ENCODE results near the gene ATP2B3.

The ATP2B3 gene

DNA sequence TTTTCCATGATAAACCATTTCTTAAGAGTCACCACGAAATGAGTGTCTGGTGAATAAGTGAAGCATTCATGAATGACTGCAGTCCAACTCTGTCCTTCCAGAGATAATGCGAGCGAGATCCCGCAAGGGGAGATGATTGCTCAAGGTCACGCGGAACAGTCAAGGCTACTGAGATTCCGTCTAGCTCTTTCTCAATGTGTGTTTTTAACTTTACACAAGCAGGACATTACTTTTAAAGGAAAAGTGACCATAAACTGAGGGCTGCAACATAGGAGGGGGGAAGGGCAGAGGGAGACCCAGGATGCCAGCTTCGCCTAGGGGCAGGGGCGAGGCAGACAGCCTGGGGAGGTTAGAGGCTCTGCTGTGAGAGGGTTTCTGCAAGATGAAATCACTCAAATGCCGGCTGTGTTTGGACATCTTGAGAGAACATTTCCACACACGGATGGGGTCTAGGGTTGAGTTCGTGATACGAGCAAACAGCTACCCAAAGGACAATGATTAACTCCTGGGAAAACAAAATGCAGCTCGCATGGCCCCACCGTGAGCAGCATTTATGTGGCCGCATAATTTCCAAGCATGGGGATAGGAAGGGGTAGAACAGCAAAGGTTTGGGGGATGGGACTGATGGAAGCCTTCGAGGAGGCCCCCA lies 105.3 kb downstream of the ATP2B3 start:
- Histone ChIP-seq H3K36me3 (ENCODE audit: insufficient read depth, low read length) (no peaks in the 10 kb centered on the region), H3K27me3 (ENCODE audit: insufficient read depth, low read length) (peaks cover 32% of the 10 kb centered on the region), H3K4me3 (ENCODE audit: low read length) (no peak overlapping the region), H3K4me1 (ENCODE audit: insufficient read depth, low read length) (no peaks in the 10 kb centered on the region), H3K9me3 (ENCODE audit: low read length) (no peaks in the 10 kb centered on the region), H2AFZ (ENCODE audit: low read depth, low read length) (no peak overlapping the region)

DNA sequence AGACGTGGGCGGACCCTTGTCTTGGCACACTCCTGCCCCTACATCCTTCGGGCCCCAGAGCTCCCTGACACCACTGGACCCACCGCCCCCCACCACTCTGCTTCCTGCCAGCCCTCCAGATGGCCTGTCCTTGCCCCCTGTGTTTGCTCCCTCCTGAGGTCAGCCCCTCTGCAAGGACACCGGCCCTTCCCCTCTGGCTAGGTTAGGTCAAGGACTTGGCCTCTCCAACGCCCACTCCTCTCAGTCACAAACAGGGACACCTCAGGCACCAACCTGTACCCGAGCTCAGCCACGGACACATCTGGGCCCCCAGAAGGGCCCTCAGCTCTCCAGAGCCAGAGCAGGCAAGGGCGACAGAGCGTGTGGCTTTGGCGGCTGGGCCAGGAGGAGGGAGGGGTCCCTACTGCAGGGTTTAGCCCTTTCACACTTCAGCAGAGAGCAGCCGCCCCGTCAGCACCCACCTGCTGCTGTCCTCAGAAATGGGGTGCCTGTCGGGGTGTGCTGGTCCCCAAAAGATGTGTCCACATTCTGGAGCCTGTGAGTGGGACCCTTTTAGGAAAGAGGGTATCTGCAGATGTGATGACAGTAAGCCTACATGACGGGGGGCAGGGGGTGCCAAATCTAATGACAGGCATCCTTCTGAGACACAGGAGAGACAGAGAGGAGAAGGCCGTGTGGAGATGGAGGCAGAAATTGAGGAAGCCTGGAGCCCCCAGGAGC lies 106.0 kb downstream of the ATP2B3 start:
- Histone ChIP-seq H3K27me3 (ENCODE audit: insufficient read depth, low read length) (peaks cover 26% of the 10 kb centered on the region), H3K4me3 (ENCODE audit: low read length) (no peak overlapping the region), H2AFZ (ENCODE audit: low read depth, low read length) (no peak overlapping the region), H3K36me3 (ENCODE audit: insufficient read depth, low read length) (no peaks in the 10 kb centered on the region), H3K4me1 (ENCODE audit: insufficient read depth, low read length) (no peaks in the 10 kb centered on the region), H3K9me3 (ENCODE audit: low read length) (no peaks in the 10 kb centered on the region)

DNA sequence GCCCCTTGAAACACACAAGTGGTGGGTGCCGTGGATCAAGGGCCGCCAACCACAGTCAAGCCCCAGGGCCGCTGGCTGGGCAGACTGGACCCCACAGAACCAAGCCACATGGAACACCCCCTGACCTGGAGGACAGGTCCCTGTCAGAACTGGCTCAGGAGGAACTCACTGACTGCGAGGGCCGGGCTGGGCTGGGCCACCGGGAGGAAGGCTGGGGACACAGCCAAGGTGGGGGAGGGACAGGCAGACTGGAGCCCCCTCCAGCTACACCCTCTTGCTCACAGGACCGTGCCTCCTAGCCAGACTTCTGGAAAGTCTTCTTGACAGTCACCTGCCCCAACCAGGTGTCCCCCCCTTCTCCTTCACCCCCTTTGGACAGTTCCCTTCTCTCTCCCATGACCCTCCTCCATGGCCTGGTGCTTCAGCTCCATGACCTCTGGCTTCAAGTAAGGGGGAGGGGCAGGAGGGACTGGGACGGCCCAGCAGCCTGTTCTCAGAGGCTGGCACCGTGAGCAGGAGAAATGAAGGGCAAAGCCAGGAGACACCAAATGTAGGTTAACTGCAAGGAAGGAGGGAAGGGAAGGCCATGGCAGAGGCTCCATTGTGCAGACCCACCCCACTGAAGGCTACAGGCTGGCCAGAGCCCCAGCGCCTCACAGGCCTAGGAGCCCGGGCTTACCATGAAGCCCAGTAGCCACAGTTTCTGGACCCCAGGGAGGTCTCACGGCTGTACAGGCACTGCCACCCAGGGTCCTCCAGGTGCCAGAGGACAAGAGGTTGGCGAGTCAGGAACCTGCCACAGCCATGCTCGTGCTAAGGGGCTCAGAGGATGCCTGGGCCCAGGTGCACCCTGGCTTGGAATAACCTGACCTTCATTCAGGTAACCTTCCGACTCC lies 107.0 kb downstream of the ATP2B3 start:
- Histone ChIP-seq H3K9me3 (ENCODE audit: low read length) (no peaks in the 10 kb centered on the region), H3K27me3 (ENCODE audit: insufficient read depth, low read length) (peaks cover 25% of the 10 kb centered on the region), H3K36me3 (ENCODE audit: insufficient read depth, low read length) (no peaks in the 10 kb centered on the region), H3K4me1 (ENCODE audit: insufficient read depth, low read length) (no peaks in the 10 kb centered on the region), H3K4me3 (ENCODE audit: low read length) (no peak overlapping the region), H2AFZ (ENCODE audit: low read depth, low read length) (no peak overlapping the region)

DNA sequence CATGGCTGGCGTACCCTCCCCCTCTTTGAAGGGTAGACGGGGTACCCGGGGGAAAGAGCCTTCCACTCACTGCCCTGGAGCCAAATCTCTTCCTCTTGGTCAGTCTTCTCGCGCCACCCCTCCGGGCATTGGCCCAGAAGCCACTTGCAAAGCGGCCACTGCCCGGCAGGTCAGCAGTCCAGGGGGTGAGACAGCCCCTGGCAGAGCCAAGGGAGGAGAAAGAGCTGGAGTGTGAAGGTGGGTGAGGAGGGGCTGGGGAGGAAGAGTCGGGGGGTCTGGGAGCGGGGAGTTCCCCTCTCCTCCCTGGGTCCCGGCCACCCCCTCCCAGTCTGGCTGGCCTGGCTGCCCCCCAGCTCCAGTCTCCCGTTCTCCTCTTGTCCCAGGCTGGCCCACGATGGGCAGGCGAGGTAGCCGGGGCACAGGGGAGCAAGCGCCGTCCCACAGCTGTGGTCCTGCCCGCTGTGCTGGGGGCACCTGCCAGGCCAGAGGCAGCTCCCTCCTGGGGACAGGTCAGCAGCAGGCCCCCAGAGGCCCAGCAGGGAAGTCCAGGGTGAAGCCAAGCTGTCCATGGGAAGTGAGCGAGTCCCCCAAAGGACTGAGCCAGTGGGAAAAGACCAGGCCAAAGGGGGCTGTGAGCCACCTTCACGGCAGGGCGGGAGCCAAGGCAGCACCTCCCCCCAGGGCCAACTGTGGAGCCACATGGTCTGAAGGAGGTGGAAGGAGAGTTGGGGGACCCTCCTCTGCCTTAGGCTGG lies 108.0 kb downstream of the ATP2B3 start:
- H3K27me3 ChIP-seq (ENCODE audit: insufficient read depth, low read length): peaks cover 28% of the 10 kb centered on the region
- H3K4me1 ChIP-seq (ENCODE audit: insufficient read depth, low read length): no peaks in the 10 kb centered on the region
- H2AFZ ChIP-seq (ENCODE audit: low read depth, low read length): no peak overlapping the region
- H3K4me3 ChIP-seq (ENCODE audit: low read length): no peak overlapping the region
- H3K36me3 ChIP-seq (ENCODE audit: insufficient read depth, low read length): no peaks in the 10 kb centered on the region
- no peaks in the 10 kb centered on the region for H3K9me3 ChIP-seq (ENCODE audit: low read length)

DNA sequence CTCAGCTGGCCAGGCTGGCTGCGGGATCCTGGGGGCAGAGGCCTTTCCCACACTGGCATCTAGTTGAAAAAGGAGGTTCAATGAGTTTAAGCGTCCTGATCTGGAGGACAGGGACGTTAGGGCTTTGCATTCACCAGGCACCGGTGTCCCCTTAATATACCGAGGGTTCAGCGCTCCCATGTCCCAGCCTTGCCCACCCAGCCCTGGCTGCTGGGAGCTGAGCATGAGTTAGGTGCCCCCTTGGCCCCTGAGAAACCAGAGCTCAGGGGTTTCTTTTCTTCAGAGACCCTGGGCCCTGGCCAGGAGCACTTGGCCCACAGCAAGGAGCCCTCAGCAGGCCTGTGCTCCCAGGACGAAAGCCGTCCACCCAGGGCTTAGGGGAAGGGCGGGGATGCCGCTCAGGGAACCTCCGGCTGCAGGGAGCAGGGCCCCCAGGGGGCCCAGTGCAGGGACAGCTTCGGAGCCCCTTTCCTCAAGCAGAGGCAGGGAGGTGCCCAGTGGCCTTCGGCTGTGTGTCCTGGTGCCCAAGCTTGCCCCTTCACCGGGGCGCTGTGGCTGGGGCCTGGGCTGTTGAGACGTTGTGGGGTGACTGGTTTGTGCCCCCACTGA lies 108.7 kb downstream of the ATP2B3 start:
- no peak overlapping the region for H2AFZ ChIP-seq (ENCODE audit: low read depth, low read length)
- H3K4me3 ChIP-seq (ENCODE audit: low read length): no peak overlapping the region
- H3K36me3 ChIP-seq (ENCODE audit: insufficient read depth, low read length): no peaks in the 10 kb centered on the region
- H3K9me3 ChIP-seq (ENCODE audit: low read length): peaks cover 1% of the 10 kb centered on the region
- H3K4me1 ChIP-seq (ENCODE audit: insufficient read depth, low read length): no peaks in the 10 kb centered on the region
- peaks cover 31% of the 10 kb centered on the region for H3K27me3 ChIP-seq (ENCODE audit: insufficient read depth, low read length)

DNA sequence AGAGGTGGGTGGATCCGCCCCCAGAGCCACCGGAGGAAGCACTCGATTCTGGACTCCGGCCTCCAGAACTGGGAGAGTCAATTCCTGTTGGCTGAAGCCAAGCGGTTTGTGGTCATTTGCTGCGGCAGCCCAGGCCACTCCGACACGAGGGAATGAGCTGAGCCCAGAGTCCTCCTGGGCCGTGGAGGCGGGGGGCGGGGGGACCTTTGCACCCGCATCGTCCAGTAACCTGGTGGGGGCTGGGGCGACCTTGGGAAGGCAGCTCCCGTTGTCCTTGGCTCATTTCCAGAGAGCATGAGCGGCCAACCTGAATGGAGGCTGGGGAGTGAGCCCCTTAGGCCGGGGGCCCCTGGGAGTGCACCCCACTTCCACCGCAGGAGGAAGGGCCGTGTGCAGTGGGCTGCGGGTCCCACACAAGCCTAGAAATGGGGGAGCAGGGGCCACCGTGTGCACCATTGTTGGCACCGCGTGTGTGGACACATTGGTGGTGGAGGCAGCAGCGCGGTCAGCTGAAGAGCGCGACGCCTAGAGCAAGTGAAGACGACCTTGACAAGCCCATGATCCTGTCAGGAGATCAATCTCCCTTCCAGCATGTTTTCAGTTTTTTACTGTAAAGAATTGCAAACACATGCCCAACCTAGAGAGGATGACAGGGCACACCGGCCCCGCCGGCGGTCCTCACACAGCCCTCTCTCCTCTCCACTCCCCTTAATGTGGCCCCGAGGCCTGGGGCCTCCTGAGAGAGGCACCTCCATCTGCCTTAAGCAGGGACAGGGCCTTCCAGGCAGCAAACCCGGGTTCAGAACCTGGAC lies 109.6 kb downstream of the ATP2B3 start:
- Histone ChIP-seq H3K4me3 (ENCODE audit: low read length) (no peak overlapping the region), H3K36me3 (ENCODE audit: insufficient read depth, low read length) (no peaks in the 10 kb centered on the region), H3K9me3 (ENCODE audit: low read length) (peaks cover 8% of the 10 kb centered on the region), H2AFZ (ENCODE audit: low read depth, low read length) (no peak overlapping the region), H3K4me1 (ENCODE audit: insufficient read depth, low read length) (no peaks in the 10 kb centered on the region), H3K27me3 (ENCODE audit: insufficient read depth, low read length) (peaks cover 31% of the 10 kb centered on the region)

DNA sequence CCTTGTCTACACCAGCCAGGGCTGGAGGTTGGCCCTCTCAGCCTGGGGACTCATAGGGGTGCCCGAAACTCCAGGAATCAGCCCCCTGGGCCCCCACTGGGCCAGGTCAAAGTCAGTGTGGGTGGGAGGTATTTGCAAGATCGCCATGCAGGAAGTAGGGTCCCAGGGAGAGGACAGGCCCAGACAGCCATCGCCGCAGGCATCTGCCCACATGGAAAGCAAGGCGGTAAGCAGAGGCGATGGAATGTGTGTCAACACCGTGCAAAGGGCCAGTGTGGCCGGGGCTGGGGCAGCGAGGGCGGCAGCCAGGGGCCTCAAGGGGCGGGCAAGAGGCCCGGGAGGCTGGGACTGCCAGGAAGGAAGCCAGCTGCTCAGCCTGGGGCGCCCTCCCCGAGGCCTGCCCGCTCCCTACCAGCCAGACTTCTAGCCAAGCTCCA lies 110.3 kb downstream of the ATP2B3 start:
- Histone ChIP-seq H3K9me3 (ENCODE audit: low read length) (peaks cover 8% of the 10 kb centered on the region), H3K27me3 (ENCODE audit: insufficient read depth, low read length) (peaks cover 28% of the 10 kb centered on the region)

DNA sequence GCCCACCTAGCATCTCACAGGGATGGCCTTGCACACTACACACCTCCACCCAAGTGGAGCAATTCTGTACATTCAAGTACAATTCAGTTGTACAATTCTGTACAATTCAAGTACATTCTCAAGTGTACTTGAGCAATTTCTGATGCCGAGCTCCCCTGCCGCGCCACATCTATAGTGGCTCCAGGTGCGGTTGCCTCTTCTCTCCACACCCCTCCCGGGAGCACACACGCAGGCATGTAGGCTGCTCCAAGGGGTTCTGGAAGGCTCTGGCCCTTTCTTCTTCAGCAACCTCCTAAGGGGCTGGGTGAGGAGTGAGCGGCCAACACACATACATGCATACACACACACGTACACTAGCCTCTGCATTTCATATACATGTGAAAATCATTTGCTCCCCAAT lies 110.7 kb downstream of the ATP2B3 start:
- Histone ChIP-seq H3K4me3 (ENCODE audit: low read length) (no peak overlapping the region), H2AFZ (ENCODE audit: low read depth, low read length) (no peak overlapping the region), H3K36me3 (ENCODE audit: insufficient read depth, low read length) (no peaks in the 10 kb centered on the region), H3K9me3 (ENCODE audit: low read length) (peaks cover 8% of the 10 kb centered on the region), H3K27me3 (ENCODE audit: insufficient read depth, low read length) (peaks cover 28% of the 10 kb centered on the region), H3K4me1 (ENCODE audit: insufficient read depth, low read length) (no peaks in the 10 kb centered on the region)

More for the DNA sequence above, 110.3 kb downstream of the ATP2B3 start:
- Histone ChIP-seq H3K4me1 (ENCODE audit: insufficient read depth, low read length) (no peaks in the 10 kb centered on the region), H2AFZ (ENCODE audit: low read depth, low read length) (no peak overlapping the region), H3K4me3 (ENCODE audit: low read length) (no peak overlapping the region), H3K36me3 (ENCODE audit: insufficient read depth, low read length) (no peaks in the 10 kb centered on the region)

DNA sequence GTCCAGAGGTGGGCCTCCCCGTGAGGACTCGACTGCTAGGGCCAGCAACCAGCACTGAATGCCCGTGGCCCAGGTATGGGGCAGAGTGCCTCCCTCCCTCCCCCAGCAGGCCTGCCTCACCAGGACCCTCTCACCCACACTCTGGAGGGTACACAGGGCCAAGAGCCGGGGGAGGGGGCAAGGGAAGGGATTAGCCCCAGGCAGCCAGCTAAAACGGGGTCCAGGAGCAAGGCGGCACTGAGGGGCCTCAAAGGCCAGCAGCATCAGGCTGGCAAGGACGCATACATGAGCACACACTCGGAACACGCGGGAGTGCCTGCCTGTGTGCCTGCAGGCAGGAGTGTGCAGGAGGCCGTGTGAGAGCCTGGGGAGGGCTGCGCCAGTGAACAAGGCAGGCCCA lies 111.2 kb downstream of the ATP2B3 start:
- H3K9me3 ChIP-seq (ENCODE audit: low read length): peaks cover 8% of the 10 kb centered on the region

DNA sequence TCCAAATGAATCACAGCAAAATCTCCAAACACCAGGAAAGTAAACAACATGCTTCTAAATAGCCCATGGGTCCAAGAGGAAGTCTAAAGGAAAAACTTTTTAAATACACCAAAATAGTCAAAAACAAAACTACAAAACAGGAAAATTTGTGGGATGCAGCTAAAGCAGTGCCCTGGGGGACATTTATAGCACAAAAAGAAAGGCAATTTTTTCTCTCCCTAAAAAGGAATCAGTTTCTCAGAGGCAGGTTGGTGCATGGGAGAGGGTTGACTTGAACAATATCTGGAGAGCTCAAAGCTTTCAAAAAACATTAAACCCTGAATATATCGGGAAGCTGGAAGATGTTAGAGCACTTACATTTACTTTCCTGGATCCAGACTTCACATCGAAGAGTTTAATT lies 113.9 kb downstream of the ATP2B3 start:
- Histone ChIP-seq H2AFZ (ENCODE audit: low read depth, low read length) (no peak overlapping the region), H3K27me3 (ENCODE audit: insufficient read depth, low read length) (peaks cover 29% of the 10 kb centered on the region)

More for the DNA sequence above, 111.2 kb downstream of the ATP2B3 start:
- Histone ChIP-seq H3K36me3 (ENCODE audit: insufficient read depth, low read length) (no peaks in the 10 kb centered on the region), H3K27me3 (ENCODE audit: insufficient read depth, low read length) (peaks cover 25% of the 10 kb centered on the region), H3K4me1 (ENCODE audit: insufficient read depth, low read length) (no peaks in the 10 kb centered on the region), H3K4me3 (ENCODE audit: low read length) (no peak overlapping the region), H2AFZ (ENCODE audit: low read depth, low read length) (no peak overlapping the region)

DNA sequence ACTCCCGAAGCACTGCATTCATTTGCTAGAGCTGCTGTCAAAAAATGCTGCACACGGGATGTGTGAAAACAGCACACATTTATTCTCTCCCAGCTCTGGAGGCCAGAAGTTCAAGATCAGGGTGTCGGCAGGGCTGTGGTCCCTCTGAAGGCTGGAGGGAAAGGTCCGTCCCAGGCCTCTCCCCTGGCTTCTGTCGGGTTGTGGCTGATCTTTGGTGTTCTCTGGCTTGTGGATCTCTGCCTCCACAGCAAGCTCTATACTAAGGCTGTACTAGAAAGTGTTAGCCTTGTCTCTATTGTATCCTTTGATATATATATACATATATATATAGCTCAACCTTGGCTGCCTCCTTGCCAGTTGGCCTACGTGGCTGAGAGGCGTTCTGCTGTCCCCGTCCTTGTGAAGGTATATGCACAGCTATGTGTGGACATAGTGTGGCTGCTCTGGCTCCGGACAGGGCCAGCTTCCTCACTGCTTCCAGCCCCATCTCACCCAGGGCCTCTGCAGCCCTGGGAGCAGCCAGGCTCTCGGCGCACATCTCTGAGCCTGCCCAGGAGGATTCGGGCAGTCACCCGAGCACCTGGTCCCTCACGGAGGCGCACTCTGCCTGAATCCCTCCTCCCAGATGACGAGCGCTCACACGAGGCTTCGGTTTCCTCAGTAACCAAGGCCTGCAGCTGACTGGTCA lies 114.6 kb downstream of the ATP2B3 start:
- H2AFZ ChIP-seq (ENCODE audit: low read depth, low read length): no peak overlapping the region
- no peaks in the 10 kb centered on the region for H3K36me3 ChIP-seq (ENCODE audit: insufficient read depth, low read length)
- peaks cover 35% of the 10 kb centered on the region for H3K27me3 ChIP-seq (ENCODE audit: insufficient read depth, low read length)
- H3K4me3 ChIP-seq (ENCODE audit: low read length): no peak overlapping the region
- peaks cover 8% of the 10 kb centered on the region for H3K9me3 ChIP-seq (ENCODE audit: low read length)
- H3K4me1 ChIP-seq (ENCODE audit: insufficient read depth, low read length): no peaks in the 10 kb centered on the region

More for the DNA sequence above, 113.9 kb downstream of the ATP2B3 start:
- Histone ChIP-seq H3K4me1 (ENCODE audit: insufficient read depth, low read length) (no peaks in the 10 kb centered on the region), H3K4me3 (ENCODE audit: low read length) (no peak overlapping the region), H3K9me3 (ENCODE audit: low read length) (peaks cover 8% of the 10 kb centered on the region), H3K36me3 (ENCODE audit: insufficient read depth, low read length) (no peaks in the 10 kb centered on the region)
